Liver (tissue), 3 donors: ENCODE results near the gene RPS10.

Source experiments
- CTCF ChIP-seq: fragments of 150-350 bp; IDR thresholded peaks from 2 replicates; pipeline ENCODE4 v1.5.1; 2017; ENCODE audit warnings: improper control_type of control experiment, low read depth, low read length; ENCODE audit not compliant: missing input control
- EGR1 ChIP-seq, 2 donors: IDR thresholded peaks; 2 replicates each; pipeline ENCODE4 v1.6.1; 2016 to 2018; ENCODE audit warnings: antibody characterized with exemption in 2 of 2, low read depth in 2 of 2
- MAX ChIP-seq: IDR thresholded peaks from 2 replicates; pipeline ENCODE4 v1.6.1; 2016; ENCODE audit warnings: antibody characterized with exemption
- REST ChIP-seq: IDR thresholded peaks from 2 replicates; pipeline ENCODE4 v1.6.1; 2016; ENCODE audit warnings: antibody characterized with exemption, mild to moderate bottlenecking
- SP1 ChIP-seq: IDR thresholded peaks from 2 replicates; pipeline ENCODE4 v1.6.1; 2018; ENCODE audit warnings: antibody characterized with exemption, mild to moderate bottlenecking
- donor health status: healthy.
- donor health status: healthy.

- TF ChIP-seq CTCF, result no peak
- no peak for TF ChIP-seq SP1
- no peak for TF ChIP-seq REST
- no peak for TF ChIP-seq MAX
- no peak for TF ChIP-seq EGR1 (IDR thresholded peaks at IDR 0.05; ENCODE audit: low read depth in 2 of 2)
Observed at GRCh38 chr6:34388421-34388820, 37.4 kb downstream of the RPS10 start.
